Bone marrow (tissue), 2 donors: ENCODE results near the gene LEMD3.
A peak's percentile ranks its signal among the peaks of the same experiment; 100 is the strongest.
"Not testable (repeated sequence)": the region's sequence is repeated elsewhere in the genome, so short reads cannot be mapped to it uniquely, and the experiment has no call there.

Source experiments
- DNase-seq, 2 donors: peaks; one replicate each; lab custom pipeline; 2025; lab: John Stamatoyannopoulos, UW

Gene LEMD3

DNA sequence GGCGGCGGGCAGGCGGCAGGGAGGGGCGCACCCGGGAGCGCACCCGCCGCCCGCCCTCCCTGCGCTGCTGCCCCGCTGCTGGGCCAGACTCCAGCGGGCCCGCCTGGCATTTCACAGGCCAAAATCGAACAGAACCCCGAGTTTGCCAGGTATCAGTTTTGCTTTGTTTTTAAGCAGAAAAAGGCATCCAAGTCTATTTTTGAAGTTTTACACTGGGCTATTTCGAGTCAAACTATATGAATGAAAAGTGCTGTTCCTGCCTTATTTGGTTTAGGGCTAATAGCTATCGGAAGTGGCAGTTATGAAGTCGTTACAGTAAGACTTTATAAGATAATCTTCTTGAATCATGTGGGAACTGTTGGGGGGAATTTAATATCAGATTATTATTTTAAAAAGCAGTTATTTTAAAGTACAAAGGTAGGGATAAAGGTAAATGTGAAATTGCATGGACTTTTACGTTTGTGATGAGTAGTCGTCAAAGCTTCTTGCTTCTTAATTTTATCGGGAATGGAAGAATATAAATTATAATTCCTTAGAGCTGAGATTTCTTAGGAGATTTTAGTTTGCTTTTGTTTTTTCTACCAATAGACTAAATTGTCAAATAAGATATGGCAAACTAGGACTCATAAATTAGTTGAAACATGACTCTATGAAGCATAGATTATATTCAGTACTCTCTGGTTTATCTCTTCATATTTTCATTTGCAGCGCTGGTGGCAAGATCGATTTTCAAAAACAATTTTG, 110.2 kb downstream of the LEMD3 start:
- peak in 1 of 2 donors; percentile 13 for DNase-seq

DNA sequence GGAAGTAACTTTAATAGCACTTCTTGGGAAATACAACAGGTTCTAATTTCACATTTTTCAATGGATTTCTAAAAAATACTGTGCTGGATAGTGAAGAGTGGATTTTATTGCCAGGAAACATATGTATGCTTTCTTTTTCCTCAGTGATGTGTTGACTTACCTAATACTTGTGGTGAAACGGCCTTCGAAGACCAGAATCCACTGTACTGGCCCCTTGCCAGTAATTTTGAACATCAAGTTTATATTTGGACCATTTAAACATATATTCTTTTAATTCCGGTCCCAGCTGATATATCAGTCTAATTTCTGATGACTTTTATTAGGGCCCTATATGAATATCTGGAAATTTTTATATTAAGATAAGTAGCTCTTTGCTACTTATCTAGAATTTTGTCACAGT, 110.9 kb downstream of the LEMD3 start:
- DNase-seq: peak in 1 of 2 donors; percentile 45

DNA sequence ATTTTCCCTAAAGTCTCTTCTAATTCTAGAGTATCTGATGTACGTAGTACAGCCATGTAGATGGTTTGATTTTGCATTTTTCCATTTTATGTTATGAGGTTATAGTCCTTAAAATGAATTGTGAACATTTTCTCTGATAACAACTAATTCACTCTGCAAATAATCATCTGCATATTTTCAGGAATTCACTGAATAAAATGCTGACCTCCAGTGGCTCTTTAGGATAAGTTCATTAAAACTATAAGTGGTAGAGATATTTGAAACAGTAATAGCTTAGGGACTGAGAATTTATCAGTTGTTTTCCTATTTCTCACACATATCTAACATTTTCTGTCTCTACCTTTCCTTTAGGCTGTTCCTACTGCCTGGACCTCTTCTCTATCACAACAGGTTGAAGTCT, 113.5 kb downstream of the LEMD3 start:
- DNase-seq: no peak

DNA sequence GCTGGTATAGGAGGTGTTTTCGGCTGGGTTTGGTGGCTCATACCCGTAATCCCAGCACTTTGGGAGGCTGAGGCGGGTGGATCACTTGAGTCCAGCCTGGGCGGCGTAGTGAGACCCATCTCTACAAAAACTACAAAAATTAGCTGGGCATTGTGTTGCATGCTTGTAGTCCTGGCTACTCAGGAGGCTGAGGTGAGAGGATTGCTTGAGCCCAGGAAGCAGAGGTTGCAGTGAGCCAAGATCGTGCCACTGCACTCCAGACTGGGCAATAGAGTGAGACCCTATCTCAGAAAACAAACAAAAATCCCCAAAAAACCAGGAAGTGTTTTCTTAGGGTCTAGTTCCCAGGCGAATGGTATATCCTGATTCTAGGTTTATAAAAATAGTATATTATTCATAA, 116.1 kb downstream of the LEMD3 start:
- DNase-seq: not testable (repeated sequence)

DNA sequence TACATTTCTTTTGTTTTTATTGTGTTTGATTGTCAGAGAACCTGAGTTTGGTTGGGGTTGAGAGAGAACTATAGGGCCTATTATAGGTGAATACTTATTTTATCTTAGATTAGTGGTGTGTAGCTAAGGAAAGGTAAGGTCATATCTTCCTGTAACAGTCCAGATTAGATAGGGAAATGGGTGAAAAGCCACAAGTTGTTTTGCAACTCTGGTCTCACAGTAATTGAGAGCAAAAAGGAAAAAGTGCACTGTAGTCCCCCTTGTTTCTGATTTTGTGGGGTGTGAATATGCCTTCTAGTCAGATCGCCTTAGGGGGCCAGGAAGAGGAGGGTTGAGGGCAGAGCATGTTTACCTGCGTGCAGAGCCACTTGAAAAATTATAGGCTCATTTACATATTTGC, 118.0 kb downstream of the LEMD3 start:
- no peak for DNase-seq

DNA sequence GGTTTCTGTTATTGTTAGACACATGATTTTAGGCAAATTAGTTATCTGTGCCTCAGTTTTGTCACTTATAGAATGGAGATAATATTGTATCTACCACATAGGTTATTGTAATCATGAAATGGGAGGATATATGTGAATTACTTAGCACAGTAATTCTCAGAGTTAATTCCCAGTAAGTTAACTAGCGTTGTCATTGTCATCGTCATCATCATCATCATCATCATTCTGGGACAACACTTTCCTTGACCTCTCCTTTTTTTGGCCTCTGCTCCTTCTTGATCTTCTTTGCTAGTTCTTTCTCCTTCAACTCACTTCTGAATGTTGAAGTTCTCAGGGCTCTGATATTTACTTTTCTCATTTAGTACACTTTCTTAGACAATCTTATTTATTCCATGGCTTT, 122.9 kb downstream of the LEMD3 start:
- DNase-seq: no peak

DNA sequence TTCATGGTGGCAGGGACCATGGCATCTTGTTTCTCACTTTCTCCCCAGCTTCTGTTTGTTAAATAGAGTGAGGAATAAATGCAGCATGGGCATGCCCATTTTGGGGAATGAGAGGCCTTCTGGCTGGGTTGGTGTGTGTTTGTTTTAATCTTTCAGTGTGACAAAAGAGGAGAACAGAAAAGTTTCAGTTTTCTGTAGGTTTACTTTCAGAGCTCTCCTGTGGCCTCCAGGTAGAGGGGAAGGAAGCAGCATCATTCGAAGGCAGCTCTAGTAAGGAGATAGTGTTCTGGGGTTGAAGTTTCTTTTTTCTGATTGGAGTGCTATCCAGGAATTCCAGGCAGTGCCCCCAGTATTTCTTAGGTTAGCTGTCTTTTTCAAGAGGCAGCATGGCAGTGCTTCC, 124.4 kb downstream of the LEMD3 start:
- DNase-seq: no peak

DNA sequence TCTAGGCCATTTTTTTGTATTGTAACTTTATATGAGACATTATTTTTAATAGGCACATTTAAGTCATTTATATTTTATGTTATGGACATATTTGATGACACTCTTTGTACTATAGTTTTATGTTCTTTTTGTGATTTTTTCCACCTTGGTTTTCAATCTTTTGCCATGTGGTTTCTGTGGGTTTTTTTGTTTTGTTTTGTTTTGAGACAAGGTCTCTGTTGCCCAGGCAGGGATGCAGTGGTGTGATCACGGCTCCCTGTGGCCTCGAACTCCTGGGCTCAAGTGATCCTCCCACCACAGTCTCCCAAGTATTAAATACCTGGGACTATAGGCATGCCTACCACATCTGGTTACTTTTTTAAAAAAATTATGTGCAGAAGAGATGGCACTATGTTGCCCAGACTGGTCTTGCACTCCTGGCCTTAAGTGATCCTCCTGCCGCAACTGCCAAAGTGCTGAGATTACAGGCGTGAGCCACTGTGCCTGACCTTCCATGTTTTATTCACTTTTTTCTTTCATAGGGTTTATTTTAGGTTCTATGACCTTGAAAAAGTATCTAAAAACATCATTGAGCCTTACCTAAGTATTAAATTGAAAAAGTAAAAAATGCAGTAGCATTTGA, 125.4 kb downstream of the LEMD3 start:
- no peak for DNase-seq

DNA sequence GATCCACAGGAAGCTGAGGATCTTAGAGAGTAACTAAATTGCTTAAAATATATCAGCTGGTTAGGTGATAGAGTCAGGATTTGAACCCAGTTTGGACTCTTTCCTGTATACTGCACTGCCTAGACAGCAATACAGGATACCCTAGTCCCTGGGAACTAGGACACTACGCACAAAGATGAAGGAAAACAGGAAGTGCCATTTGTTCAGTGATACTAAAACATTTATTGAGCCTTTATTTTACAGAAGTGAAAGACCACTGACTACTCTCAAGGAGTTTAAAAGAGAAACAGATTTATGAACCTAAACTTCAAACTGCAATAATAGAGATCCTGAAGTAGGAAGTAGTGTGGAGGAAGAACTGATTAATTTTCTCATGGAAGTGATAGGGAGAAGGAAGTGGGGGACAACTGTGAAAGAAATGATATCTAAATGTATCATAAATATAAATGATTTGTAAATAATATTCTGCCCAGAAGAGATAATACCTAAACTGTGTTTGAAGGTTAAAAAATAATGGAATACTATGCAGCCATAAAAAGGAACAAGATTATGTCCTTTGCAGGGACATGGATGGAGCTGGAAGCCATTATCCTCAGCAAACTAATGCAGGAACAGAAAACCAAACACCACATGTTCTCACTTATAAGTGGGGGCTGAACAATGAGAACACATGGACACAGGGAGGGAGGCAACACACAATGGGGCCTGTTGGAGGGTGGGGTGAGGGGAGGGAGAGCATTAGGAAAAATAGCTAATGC, 127.3 kb downstream of the LEMD3 start:
- no peak for DNase-seq
